Mammary epithelial cell (primary cell): ENCODE measurements around the gene ICAM1.

Source experiments
- CTCF ChIP-seq, 2 donors: IDR thresholded peaks in 1 of 2; conservative IDR thresholded peaks in 1 of 2; 2 replicates each; pipeline ENCODE4 v1.5.1; 2011 to 2012; ENCODE audit warnings: inconsistent platforms in 2 of 2, low read length in 2 of 2, mild to moderate bottlenecking in 2 of 2, control low read depth in 1 of 2, low read depth in 1 of 2; ENCODE audit not compliant: insufficient read depth in 1 of 2; ENCODE audit errors: extremely low read depth in 1 of 2
- EZH2 ChIP-seq: IDR thresholded peaks from 2 replicates; pipeline ENCODE4 v1.6.1; 2012; ENCODE audit warnings: low read length, inconsistent platforms, borderline replicate concordance

DNA sequence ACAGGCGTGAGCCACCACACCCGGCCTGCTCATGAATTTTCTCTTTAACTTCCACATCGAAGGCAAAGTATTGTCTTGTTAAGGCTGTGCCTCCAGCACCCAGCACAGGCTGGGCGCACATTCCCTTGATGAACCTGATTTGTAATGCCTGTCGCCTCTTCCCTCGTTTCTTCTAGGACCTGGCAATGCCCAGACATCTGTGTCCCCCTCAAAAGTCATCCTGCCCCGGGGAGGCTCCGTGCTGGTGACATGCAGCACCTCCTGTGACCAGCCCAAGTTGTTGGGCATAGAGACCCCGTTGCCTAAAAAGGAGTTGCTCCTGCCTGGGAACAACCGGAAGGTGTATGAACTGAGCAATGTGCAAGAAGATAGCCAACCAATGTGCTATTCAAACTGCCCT lies 3.7 kb downstream of the ICAM1 start:
- TF ChIP-seq EZH2: no peak
- no peak for TF ChIP-seq CTCF (conservative IDR thresholded peaks at IDR 0.05 in 1 of 2, IDR thresholded peaks at IDR 0.05 in 1 of 2; ENCODE audit: extremely low read depth in 1 of 2, insufficient read depth in 1 of 2, low read depth in 1 of 2, low read length in 2 of 2)
